ENCODE results near the gene GRIA4. TPM values are rescaled to one million over a fixed set of nuclear protein-coding genes. Genes with fewer than 3 reads are reported as not detected.

GRIA4 gene
- polyA plus RNA-seq (2011; rRNA removed) (not detected in 2 replicates), polyA plus RNA-seq (2017; fragmentation: RNase III; extraction: RNeasy Plus Mini Kit Qiagen cat#74134 plus additional on column Dnase treatment) (not detected in 3 replicates), polyA minus RNA-seq (2011; rRNA and poly(A)+ RNA removed) (not detected in 2 replicates)
- not detected in 2 replicates for polyA plus RNA-seq (2012; cell fraction: cytosol; rRNA removed)
- polyA plus RNA-seq (2012; cell fraction: nucleus; rRNA removed) = not detected in 2 replicates

GRCh38 chr11:105609832-105610781 is at the start of gene GRIA4:
TSS of gene GRIA4 (plus strand) at chr11:105610073. CDS start at chr11:105610998, 925 bp downstream.
- DNase-seq (ENCODE audit: low read depth in 1 of 2, low spot score in 1 of 2) (peak in 1 of 2 experiments; percentile 1), ATAC-seq (peak; percentile 39 to 75; a peak in 3 of 6 replicates), FAIRE-seq (no peak)
- CTCF ChIA-PET = no interaction called here
- peak within 1 kb of the TSS; percentile 67 for H3K4me2 ChIP-seq
- WGBS (ENCODE audit: missing lambda C conversion rate) = 25% methylated on average over 34 of the region's 54 CpGs
- TF ChIP-seq TFCP2L1 (CRISPR knock-in tag; IDR thresholded peaks at IDR 0.05) = no peak
- TF ChIP-seq E2F6 (IDR thresholded peaks at IDR 0.05; ENCODE audit: borderline replicate concordance, low read depth) = no peak
- no peak for TF ChIP-seq RCOR1 (IDR thresholded peaks at IDR 0.05; ENCODE audit: low read depth, low read length)
- no peak for TF ChIP-seq GATA3 (IDR thresholded peaks at IDR 0.05; ENCODE audit: borderline replicate concordance)
- TF ChIP-seq HEYL (CRISPR knock-in tag; IDR thresholded peaks at IDR 0.05) = no peak
- no peak for TF ChIP-seq MAZ (IDR thresholded peaks at IDR 0.05; ENCODE audit: borderline replicate concordance, low read depth, low read length)
- TF ChIP-seq NR3C1 (IDR thresholded peaks at IDR 0.05) = no peak
- TF ChIP-seq EHF (CRISPR knock-in tag; IDR thresholded peaks at IDR 0.05) = no peak
- no peak for TF ChIP-seq JUN (IDR thresholded peaks at IDR 0.05)
- POLR2A ChIA-PET = no interaction called here
- no peak within 1 kb of the TSS for H3K27ac ChIP-seq
- H3K9me3 ChIP-seq = no peaks in the 10 kb centered on the region
- no peaks in the 10 kb centered on the region for H3K4me1 ChIP-seq
- H3K4me3 ChIP-seq = peak within 1 kb of the TSS; percentile 26; the same call in 2 of the 3 replicates

- Histone ChIP-seq H3K27ac (no peak overlapping the region), H3K4me3 (no peak overlapping the region), H3K4me1 (no peaks in the 10 kb centered on the region), H3K9me3 (no peaks in the 10 kb centered on the region), H3K4me2 (no peak overlapping the region)
- DNase-seq (ENCODE audit: low read depth in 1 of 2, low spot score in 1 of 2) (no peak), ATAC-seq (no peak), FAIRE-seq (no peak)
- ChIA-PET POLR2A (no interaction called here), CTCF (no interaction called here)
- TF ChIP-seq CTCF (IDR thresholded peaks at IDR 0.05) (no peak), E2F6 (IDR thresholded peaks at IDR 0.05; ENCODE audit: borderline replicate concordance, low read depth) (no peak), HEYL (CRISPR knock-in tag; IDR thresholded peaks at IDR 0.05) (no peak), EHMT2 (IDR thresholded peaks at IDR 0.05; ENCODE audit: low read depth) (no peak), JUNB (IDR thresholded peaks at IDR 0.05) (no peak), POLR2AphosphoS2 (conservative IDR thresholded peaks at IDR 0.05; ENCODE audit: low read length) (no peak), ZC3H11A (IDR thresholded peaks at IDR 0.05) (no peak), FOSL2 (IDR thresholded peaks at IDR 0.05) (no peak), FOSL2 (CRISPR knock-in tag; IDR thresholded peaks at IDR 0.05) (no peak), MAFK (IDR thresholded peaks at IDR 0.05; ENCODE audit: partially characterized antibody) (no peak), KDM1A (IDR thresholded peaks at IDR 0.05; ENCODE audit: low read depth) (no peak), ATOH8 (CRISPR knock-in tag; IDR thresholded peaks at IDR 0.05; ENCODE audit: low read depth) (no peak), SMC3 (IDR thresholded peaks at IDR 0.05) (no peak), RARB (CRISPR knock-in tag; IDR thresholded peaks at IDR 0.05) (no peak), HOXB13 (CRISPR knock-in tag; IDR thresholded peaks at IDR 0.05; ENCODE audit: low read depth) (no peak), SREBF2 (IDR thresholded peaks at IDR 0.05) (no peak), NFE2L2 (conservative IDR thresholded peaks at IDR 0.05; ENCODE audit: low read length) (no peak)
- TF ChIP-seq, protein P1, sequence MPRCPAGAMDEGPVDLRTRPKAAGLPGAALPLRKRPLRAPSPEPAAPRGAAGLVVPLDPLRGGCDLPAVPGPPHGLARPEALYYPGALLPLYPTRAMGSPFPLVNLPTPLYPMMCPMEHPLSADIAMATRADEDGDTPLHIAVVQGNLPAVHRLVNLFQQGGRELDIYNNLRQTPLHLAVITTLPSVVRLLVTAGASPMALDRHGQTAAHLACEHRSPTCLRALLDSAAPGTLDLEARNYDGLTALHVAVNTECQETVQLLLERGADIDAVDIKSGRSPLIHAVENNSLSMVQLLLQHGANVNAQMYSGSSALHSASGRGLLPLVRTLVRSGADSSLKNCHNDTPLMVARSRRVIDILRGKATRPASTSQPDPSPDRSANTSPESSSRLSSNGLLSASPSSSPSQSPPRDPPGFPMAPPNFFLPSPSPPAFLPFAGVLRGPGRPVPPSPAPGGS (IDR thresholded peaks at IDR 0.05) = no peak
- TF ChIP-seq, protein P2, sequence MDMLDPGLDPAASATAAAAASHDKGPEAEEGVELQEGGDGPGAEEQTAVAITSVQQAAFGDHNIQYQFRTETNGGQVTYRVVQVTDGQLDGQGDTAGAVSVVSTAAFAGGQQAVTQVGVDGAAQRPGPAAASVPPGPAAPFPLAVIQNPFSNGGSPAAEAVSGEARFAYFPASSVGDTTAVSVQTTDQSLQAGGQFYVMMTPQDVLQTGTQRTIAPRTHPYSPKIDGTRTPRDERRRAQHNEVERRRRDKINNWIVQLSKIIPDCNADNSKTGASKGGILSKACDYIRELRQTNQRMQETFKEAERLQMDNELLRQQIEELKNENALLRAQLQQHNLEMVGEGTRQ (IDR thresholded peaks at IDR 0.05) = no peak
- WGBS (ENCODE audit: missing lambda C conversion rate) = 46% methylated on average over 3 of the region's 3 CpGs
Measured at GRCh38 chr11:105573091-105573490, 36.8 kb upstream of the GRIA4 start.

Measured in A549 (cell line).